CD4-positive, alpha-beta T cell treated with Interleukin-15 for 1 hour (primary cell): ENCODE data around the gene CIRBP.
A peak's percentile ranks its signal among the peaks of the same experiment; 100 is the strongest.
"Not testable (repeated sequence)": the region's sequence is repeated elsewhere in the genome, so short reads cannot be mapped to it uniquely, and the experiment has no call there.

Experiments used
- DNase-seq: peaks from one replicate; pipeline ENCODE4 v3.0.0-alpha.2; 2020

Gene CIRBP

GRCh38 chr19:1244693-1245451 lies 24.3 kb upstream of the CIRBP start:
- DNase-seq: peak; percentile 41

- DNase-seq: no peak
Observed at GRCh38 chr19:1245494-1246264, 23.5 kb upstream of the CIRBP start.

GRCh38 chr19:1246265-1247087 lies 22.7 kb upstream of the CIRBP start:
- DNase-seq: not testable (repeated sequence)

GRCh38 chr19:1247748-1248138 lies 21.4 kb upstream of the CIRBP start:
- DNase-seq: no peak

- peak; percentile 81 for DNase-seq
Observed at GRCh38 chr19:1248139-1248785, 20.9 kb upstream of the CIRBP start, which contains the start of gene MIDN. MIDN (plus strand) TSS chr19:1248583; CDS start chr19:1250297, 1,714 bp downstream.

- peak; percentile 87 for DNase-seq
Observed at GRCh38 chr19:1248786-1249297, 20.3 kb upstream of the CIRBP start.

GRCh38 chr19:1249298-1249989 lies 19.7 kb upstream of the CIRBP start:
- DNase-seq: peak; percentile 97

GRCh38 chr19:1249990-1250436 lies 19.1 kb upstream of the CIRBP start:
- no peak for DNase-seq

GRCh38 chr19:1250437-1251260 lies 18.5 kb upstream of the CIRBP start:
- DNase-seq: peak; percentile 69

GRCh38 chr19:1251330-1252220 lies 17.6 kb upstream of the CIRBP start:
- DNase-seq: peak; percentile 69

GRCh38 chr19:1252221-1252820 lies 16.8 kb upstream of the CIRBP start:
- DNase-seq: peak; percentile 89

- DNase-seq: peak; percentile 90
Observed at GRCh38 chr19:1252821-1253513, 16.2 kb upstream of the CIRBP start.

- DNase-seq: no peak
Observed at GRCh38 chr19:1253514-1254080, 15.5 kb upstream of the CIRBP start.

GRCh38 chr19:1254081-1254527 lies 15.0 kb upstream of the CIRBP start:
- no peak for DNase-seq

GRCh38 chr19:1254530-1255185 lies 14.5 kb upstream of the CIRBP start:
- DNase-seq: no peak

GRCh38 chr19:1255186-1256161 lies 13.7 kb upstream of the CIRBP start:
- DNase-seq: no peak
